HepG2 (cell line): ENCODE results near the gene TYW1. TPM values are rescaled to one million over a fixed set of nuclear protein-coding genes. Genes with fewer than 3 reads are reported as not detected.

Experiments
- NCOA1 ChIP-seq: sonication (generic); formaldehyde crosslinking; IDR thresholded peaks from 2 replicates; pipeline ENCODE4 v1.9.0; 2021; ENCODE audit warnings: missing genetic modification reagents
- NFYC ChIP-seq: IDR thresholded peaks from 2 replicates; pipeline ENCODE4 v1.6.1; 2016; ENCODE audit warnings: missing genetic modification reagents, missing compliant biosample characterization
- POLR2AphosphoS5 ChIP-seq: IDR thresholded peaks from 2 replicates; pipeline ENCODE4 v1.6.1; 2012; ENCODE audit warnings: low read depth, low read length
- RFXAP ChIP-seq: sonication (generic); formaldehyde crosslinking; IDR thresholded peaks from 2 replicates; pipeline ENCODE4 v1.4.0; 2020; ENCODE audit warnings: missing genetic modification reagents, borderline replicate concordance
- SIN3B ChIP-seq: fragments of 150-350 bp; IDR thresholded peaks from 2 replicates; pipeline ENCODE4 v1.6.1; 2014; ENCODE audit warnings: low read length
- SP4 ChIP-seq: sonication (generic); formaldehyde crosslinking; IDR thresholded peaks from 2 replicates; pipeline ENCODE4 v1.8.1; 2023; ENCODE audit warnings: mild to moderate bottlenecking, missing genetic modification reagents
- TGIF2 ChIP-seq: IDR thresholded peaks from 2 replicates; pipeline ENCODE4 v1.6.1; 2016; ENCODE audit warnings: control low read depth, missing compliant biosample characterization
- ZFX ChIP-seq: sonication (generic); formaldehyde crosslinking; IDR thresholded peaks from 2 replicates; pipeline ENCODE4 v1.4.0; 2020; ENCODE audit warnings: mild to moderate bottlenecking, low read depth, missing genetic modification reagents, moderate library complexity
- ZNF501 ChIP-seq: sonication (generic); formaldehyde crosslinking; IDR thresholded peaks from 2 replicates; pipeline ENCODE4 v1.5.1; 2020; ENCODE audit warnings: mild to moderate bottlenecking, moderate library complexity, missing genetic modification reagents
- ZNF687 ChIP-seq: sonication (generic); formaldehyde crosslinking; IDR thresholded peaks from 2 replicates; pipeline ENCODE4 v1.5.1; 2020; ENCODE audit warnings: mild to moderate bottlenecking, missing genetic modification reagents, moderate library complexity
- polyA plus RNA-seq, 8 experiments: library from polyadenylated mRNA; depleted of rRNA in 3 of 8; stranded (reverse) in 7 of 8; unstranded in 1 of 8; fragments of >200 nt; fragmentation: Illumina TruSeq in 4 of 8; extraction: Trizol in 4 of 8; gene quantifications; 2 replicates each; pipeline versions ENCODE4 v1.2.1 to v1.2.3, GENCODE V29; 2011 to 2016; ENCODE audit warnings: low read depth in 4 of 8, missing spikeins in 1 of 8, mixed read lengths in 1 of 8; ENCODE audit not compliant: insufficient read depth in 1 of 8
- total RNA-seq, 5 experiments: library from RNA; depleted of rRNA; stranded (reverse); fragments of >200 nt; fragmentation: Illumina TruSeq; extraction: Trizol; gene quantifications; 2 replicates each; pipeline ENCODE4 v1.2.3, GENCODE V29; 2016; ENCODE audit warnings: low read depth in 1 of 5
- TF ChIP-seq, protein P1 (sequence below): sonication (generic); formaldehyde crosslinking; IDR thresholded peaks from 2 replicates; pipeline ENCODE4 v1.5.1; 2020; ENCODE audit warnings: missing genetic modification reagents, mild to moderate bottlenecking, borderline replicate concordance
- TF ChIP-seq, protein P2 (sequence below): sonication (generic); formaldehyde crosslinking; IDR thresholded peaks from 2 replicates; pipeline ENCODE4 v1.5.1; 2020; ENCODE audit warnings: mild to moderate bottlenecking, moderate library complexity, missing genetic modification reagents
- TF ChIP-seq, protein P3 (sequence below): sonication (generic); formaldehyde crosslinking; IDR thresholded peaks from 2 replicates; pipeline ENCODE4; 2020; ENCODE audit warnings: missing genetic modification reagents, mild to moderate bottlenecking, borderline replicate concordance

Gene TYW1
- total and polyA plus RNA-seq, 2 of the 13 experiments (the other 11 are each of a cell fraction or from before 2014, with no cell fraction given): 8.6 to 17.6 TPM

GRCh38 chr7:66996444-66997191 is at the start of gene TYW1 (continued):
- TF ChIP-seq, protein P1, sequence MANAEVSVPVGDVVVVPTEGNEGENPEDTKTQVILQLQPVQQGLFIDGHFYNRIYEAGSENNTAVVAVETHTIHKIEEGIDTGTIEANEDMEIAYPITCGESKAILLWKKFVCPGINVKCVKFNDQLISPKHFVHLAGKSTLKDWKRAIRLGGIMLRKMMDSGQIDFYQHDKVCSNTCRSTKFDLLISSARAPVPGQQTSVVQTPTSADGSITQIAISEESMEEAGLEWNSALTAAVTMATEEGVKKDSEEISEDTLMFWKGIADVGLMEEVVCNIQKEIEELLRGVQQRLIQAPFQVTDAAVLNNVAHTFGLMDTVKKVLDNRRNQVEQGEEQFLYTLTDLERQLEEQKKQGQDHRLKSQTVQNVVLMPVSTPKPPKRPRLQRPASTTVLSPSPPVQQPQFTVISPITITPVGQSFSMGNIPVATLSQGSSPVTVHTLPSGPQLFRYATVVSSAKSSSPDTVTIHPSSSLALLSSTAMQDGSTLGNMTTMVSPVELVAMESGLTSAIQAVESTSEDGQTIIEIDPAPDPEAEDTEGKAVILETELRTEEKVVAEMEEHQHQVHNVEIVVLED (CRISPR knock-in tag): peak; percentile 74
- TF ChIP-seq ZNF501 (CRISPR knock-in tag): peak; percentile 75; the same call in 1 of the 2 replicates
- TF ChIP-seq POLR2AphosphoS5: peak; percentile 79
- TF ChIP-seq RFXAP: 0 out of 2 replicates have a peak, but pooled peaks have one; percentile 20
- peak; percentile 98 for TF ChIP-seq SP4 (CRISPR knock-in tag)
- peak; percentile 87 for TF ChIP-seq NFYC (CRISPR knock-in tag)
- peak; percentile 75 for TF ChIP-seq ZNF687 (CRISPR knock-in tag)
- TF ChIP-seq, protein P2, sequence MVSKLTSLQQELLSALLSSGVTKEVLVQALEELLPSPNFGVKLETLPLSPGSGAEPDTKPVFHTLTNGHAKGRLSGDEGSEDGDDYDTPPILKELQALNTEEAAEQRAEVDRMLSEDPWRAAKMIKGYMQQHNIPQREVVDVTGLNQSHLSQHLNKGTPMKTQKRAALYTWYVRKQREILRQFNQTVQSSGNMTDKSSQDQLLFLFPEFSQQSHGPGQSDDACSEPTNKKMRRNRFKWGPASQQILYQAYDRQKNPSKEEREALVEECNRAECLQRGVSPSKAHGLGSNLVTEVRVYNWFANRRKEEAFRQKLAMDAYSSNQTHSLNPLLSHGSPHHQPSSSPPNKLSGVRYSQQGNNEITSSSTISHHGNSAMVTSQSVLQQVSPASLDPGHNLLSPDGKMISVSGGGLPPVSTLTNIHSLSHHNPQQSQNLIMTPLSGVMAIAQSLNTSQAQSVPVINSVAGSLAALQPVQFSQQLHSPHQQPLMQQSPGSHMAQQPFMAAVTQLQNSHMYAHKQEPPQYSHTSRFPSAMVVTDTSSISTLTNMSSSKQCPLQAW (CRISPR knock-in tag): peak; percentile 52; the same call in 1 of the 2 replicates
- TF ChIP-seq ZFX (CRISPR knock-in tag): peak; percentile 52; the same call in 1 of the 2 replicates
- TF ChIP-seq SIN3B: 0 out of 2 replicates have a peak, but pooled peaks have one; percentile 38
- 0 out of 2 replicates have a peak, but pooled peaks have one; percentile 57 for TF ChIP-seq TGIF2
- 0 out of 2 replicates have a peak, but pooled peaks have one; percentile 39 for TF ChIP-seq NCOA1 (CRISPR knock-in tag)
- TF ChIP-seq, protein P3, sequence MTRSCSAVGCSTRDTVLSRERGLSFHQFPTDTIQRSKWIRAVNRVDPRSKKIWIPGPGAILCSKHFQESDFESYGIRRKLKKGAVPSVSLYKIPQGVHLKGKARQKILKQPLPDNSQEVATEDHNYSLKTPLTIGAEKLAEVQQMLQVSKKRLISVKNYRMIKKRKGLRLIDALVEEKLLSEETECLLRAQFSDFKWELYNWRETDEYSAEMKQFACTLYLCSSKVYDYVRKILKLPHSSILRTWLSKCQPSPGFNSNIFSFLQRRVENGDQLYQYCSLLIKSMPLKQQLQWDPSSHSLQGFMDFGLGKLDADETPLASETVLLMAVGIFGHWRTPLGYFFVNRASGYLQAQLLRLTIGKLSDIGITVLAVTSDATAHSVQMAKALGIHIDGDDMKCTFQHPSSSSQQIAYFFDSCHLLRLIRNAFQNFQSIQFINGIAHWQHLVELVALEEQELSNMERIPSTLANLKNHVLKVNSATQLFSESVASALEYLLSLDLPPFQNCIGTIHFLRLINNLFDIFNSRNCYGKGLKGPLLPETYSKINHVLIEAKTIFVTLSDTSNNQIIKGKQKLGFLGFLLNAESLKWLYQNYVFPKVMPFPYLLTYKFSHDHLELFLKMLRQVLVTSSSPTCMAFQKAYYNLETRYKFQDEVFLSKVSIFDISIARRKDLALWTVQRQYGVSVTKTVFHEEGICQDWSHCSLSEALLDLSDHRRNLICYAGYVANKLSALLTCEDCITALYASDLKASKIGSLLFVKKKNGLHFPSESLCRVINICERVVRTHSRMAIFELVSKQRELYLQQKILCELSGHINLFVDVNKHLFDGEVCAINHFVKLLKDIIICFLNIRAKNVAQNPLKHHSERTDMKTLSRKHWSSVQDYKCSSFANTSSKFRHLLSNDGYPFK (CRISPR knock-in tag): peak; percentile 96; the same call in 1 of the 2 replicates
